OCI-LY7 (cell line): ENCODE measurements around the gene SBF1. TPM values are rescaled to one million over a fixed set of nuclear protein-coding genes. Genes with fewer than 3 reads are reported as not detected.

Source experiments
- BruUV-seq: library from RNA; stranded (reverse); fragments of 400-500 nt; replicated peaks from 2 replicates; lab custom pipeline; 2021; lab: Mats Ljungman, UMichigan
- CTCF ChIA-PET: fragments of 300-600 bp; sonication (Branson Sonifier 250); formaldehyde crosslinking; loops from one replicate; lab custom pipeline; 2022; ENCODE audit warnings: antibody characterized with exemption; ENCODE audit not compliant: unreplicated experiment; lab: Charles Lee
- POLR2A ChIA-PET: fragments of 300-600 bp; sonication (Branson Sonifier 250); formaldehyde crosslinking; loops from one replicate; lab custom pipeline; 2022; ENCODE audit warnings: antibody characterized with exemption; lab: Charles Lee
- DNase-seq: peaks from one replicate; pipeline ENCODE4 v3.0.0-alpha.2; 2015; ENCODE audit warnings: low spot score
- H2AFZ ChIP-seq: fragments of 200-600 bp; sonication (generic), shearing (Covaris generic); 2 replicates; pipeline ENCODE4 v1.6.1; 2014; ENCODE audit warnings: mild to moderate bottlenecking, antibody characterized with exemption, low read length, moderate library complexity
- H3K27ac ChIP-seq: fragments of 200-600 bp; sonication (generic); 2 replicates; pipeline ENCODE4 v1.5.1; 2014; ENCODE audit warnings: mixed run types, low read depth, mild to moderate bottlenecking, moderate library complexity, low read length, inconsistent platforms; ENCODE audit not compliant: poor library complexity, severe bottlenecking
- H3K36me3 ChIP-seq: fragments of 200-600 bp; sonication (generic); 2 replicates; pipeline ENCODE4 v1.6.1; 2014; ENCODE audit warnings: mild to moderate bottlenecking, antibody characterized with exemption, low read length, moderate library complexity, mixed read lengths; ENCODE audit not compliant: insufficient read depth
- H3K4me1 ChIP-seq: fragments of 200-600 bp; sonication (generic); 2 replicates; pipeline ENCODE4 v1.5.1; 2014; ENCODE audit warnings: mild to moderate bottlenecking, low read length; ENCODE audit not compliant: insufficient read depth, poor library complexity, severe bottlenecking
- H3K4me2 ChIP-seq: fragments of 200-600 bp; sonication (generic); 2 replicates; pipeline ENCODE4 v1.6.1; 2014; ENCODE audit warnings: mild to moderate bottlenecking, low read length
- H3K4me3 ChIP-seq: fragments of 200-600 bp; sonication (generic); 2 replicates; pipeline ENCODE4 v1.5.1; 2014; ENCODE audit warnings: mild to moderate bottlenecking, low read depth, low read length; ENCODE audit not compliant: poor library complexity, severe bottlenecking
- H3K79me2 ChIP-seq: fragments of 200-600 bp; sonication (generic); 2 replicates; pipeline ENCODE4 v1.6.1; 2016; ENCODE audit warnings: low read depth, mild to moderate bottlenecking, low read length, moderate library complexity, mixed read lengths; ENCODE audit not compliant: insufficient read depth
- H3K9me2 ChIP-seq: fragments of 200-600 bp; sonication (generic); 2 replicates; pipeline ENCODE4 v1.6.1; 2016; ENCODE audit warnings: mild to moderate bottlenecking, low read length, mixed read lengths; ENCODE audit not compliant: insufficient read depth
- H3K9me3 ChIP-seq: fragments of 200-600 bp; sonication (generic); 2 replicates; pipeline ENCODE4 v1.6.1; 2014; ENCODE audit warnings: mild to moderate bottlenecking, mixed run types, low read length, mixed read lengths
- H4K20me1 ChIP-seq: fragments of 200-600 bp; sonication (generic); 2 replicates; pipeline ENCODE4 v1.6.1; 2014; ENCODE audit warnings: mild to moderate bottlenecking, antibody characterized with exemption, low read length, moderate library complexity, mixed read lengths; ENCODE audit not compliant: insufficient read depth
- EZH2phosphoT487 ChIP-seq: fragments of 200-600 bp; sonication (generic); IDR thresholded peaks from 2 replicates; pipeline ENCODE4 v1.6.1; 2018; ENCODE audit warnings: low read depth, borderline replicate concordance, mild to moderate bottlenecking, mixed run types, antibody characterized with exemption, low read length, moderate library complexity, mixed read lengths
- intact Hi-C: fragments of 100-400 bp; cut with micrococcal nuclease; formaldehyde crosslinking; loops from one replicate; pipeline ENCODE4 v1.10.0; 2022; ENCODE audit not compliant: unreplicated experiment
- total RNA-seq, 2 experiments: library from RNA; depleted of rRNA in 1 of 2; stranded (reverse); fragments of >200 nt in 1 of 2; shearing (Covaris generic) in 1 of 2; gene quantifications; 2 replicates each; pipeline ENCODE4 v1.2.3, GENCODE V29; 2014 to 2022
- TF ChIP-seq, protein P1 (sequence below): fragments of 200-600 bp; sonication (generic); conservative IDR thresholded peaks from 2 replicates; pipeline ENCODE4 v1.5.1; 2014; ENCODE audit warnings: mild to moderate bottlenecking, antibody characterized with exemption, low read length, moderate library complexity, mixed read lengths

Gene SBF1
- total RNA-seq, 2 experiments from 2014 or later, result 177 to 181 TPM

DNA sequence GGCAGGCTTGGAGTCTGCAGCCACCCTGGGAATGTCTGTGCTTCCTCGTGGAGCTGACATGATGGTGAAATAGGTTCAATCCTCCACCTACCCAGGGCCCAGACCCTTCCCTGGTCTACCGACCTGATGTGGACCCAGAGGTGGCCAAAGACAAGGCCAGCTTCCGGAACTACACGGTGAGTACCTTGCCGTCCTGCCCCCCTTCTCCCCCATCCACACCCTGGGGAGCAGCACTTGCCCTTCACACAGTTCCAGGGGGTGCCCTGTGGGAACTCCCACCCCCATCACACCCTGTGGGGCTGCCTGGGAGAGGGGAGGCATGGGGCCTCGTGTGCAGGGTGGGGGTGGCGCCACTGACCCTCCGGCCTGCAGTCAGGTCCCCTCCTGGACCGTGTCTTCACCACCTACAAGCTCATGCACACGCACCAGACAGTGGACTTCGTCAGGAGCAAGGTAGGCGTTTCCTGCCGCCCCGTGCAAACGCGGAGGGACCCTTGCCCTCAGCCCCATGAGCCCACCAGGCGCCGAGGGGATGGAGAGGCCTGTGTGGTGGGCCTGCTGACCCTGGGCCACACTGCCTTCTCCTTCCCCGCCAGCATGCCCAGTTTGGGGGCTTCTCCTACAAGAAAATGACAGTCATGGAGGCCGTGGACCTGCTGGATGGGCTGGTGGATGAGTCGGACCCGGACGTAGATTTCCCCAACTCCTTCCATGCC, 12.6 kb upstream of the SBF1 start:
- Histone ChIP-seq H3K4me1 (peaks cover 18% of the 10 kb centered on the region), H4K20me1 (no peaks in the 10 kb centered on the region), H3K9me2 (no peaks in the 10 kb centered on the region), H3K9me3 (no peaks in the 10 kb centered on the region), H3K36me3 (no peaks in the 10 kb centered on the region), H3K79me2 (no peaks in the 10 kb centered on the region), H2AFZ (no peak overlapping the region), H3K4me3 (no peak overlapping the region), H3K4me2 (no peak overlapping the region; the same call in 1 of the 2 replicates), H3K27ac (no peak overlapping the region)
- CTCF ChIA-PET, result no interaction called here
- intact Hi-C loops, result no loop called here
- TF ChIP-seq, protein P1, sequence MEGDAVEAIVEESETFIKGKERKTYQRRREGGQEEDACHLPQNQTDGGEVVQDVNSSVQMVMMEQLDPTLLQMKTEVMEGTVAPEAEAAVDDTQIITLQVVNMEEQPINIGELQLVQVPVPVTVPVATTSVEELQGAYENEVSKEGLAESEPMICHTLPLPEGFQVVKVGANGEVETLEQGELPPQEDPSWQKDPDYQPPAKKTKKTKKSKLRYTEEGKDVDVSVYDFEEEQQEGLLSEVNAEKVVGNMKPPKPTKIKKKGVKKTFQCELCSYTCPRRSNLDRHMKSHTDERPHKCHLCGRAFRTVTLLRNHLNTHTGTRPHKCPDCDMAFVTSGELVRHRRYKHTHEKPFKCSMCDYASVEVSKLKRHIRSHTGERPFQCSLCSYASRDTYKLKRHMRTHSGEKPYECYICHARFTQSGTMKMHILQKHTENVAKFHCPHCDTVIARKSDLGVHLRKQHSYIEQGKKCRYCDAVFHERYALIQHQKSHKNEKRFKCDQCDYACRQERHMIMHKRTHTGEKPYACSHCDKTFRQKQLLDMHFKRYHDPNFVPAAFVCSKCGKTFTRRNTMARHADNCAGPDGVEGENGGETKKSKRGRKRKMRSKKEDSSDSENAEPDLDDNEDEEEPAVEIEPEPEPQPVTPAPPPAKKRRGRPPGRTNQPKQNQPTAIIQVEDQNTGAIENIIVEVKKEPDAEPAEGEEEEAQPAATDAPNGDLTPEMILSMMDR, result no peak
- TF ChIP-seq EZH2phosphoT487, result no peak
- DNase-seq, result no peak
- BruUV-seq, result no TSS peak
- POLR2A ChIA-PET, result no interaction called here

DNA sequence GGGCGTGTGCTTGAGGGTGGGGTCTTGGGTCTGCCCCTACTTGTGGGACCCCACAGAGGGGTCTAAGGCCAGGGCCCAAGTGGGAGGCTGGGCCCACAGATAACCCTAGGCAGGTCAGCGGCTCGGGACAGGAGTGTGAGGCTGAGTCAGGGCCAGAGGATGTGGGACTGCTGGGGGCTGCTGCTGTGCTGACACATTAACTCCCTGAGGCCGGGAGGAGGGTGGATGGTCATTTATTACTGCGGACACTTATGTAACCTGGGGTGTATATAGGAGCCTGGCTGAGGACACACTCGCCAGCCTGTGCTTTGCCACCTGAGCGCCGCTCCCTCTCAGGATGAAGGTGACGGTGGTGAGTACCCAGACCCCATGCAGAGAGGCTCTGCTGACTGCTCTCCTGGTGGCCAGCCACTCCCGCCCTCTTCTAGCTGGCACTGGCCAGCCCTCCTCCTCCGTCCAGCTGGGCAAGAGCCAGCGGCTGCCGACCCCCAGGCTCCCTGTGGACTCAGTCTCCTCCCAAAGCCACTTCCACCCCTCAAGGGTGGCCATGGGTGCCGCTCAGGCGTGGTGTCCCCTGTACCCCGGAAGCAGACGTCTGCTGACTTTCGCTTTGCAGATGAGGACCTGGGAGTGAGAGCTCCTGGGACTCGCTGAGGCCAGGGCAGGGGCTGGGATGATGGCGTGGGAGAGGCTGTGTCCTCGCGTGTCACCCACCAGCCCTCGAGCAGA, 11.9 kb upstream of the SBF1 start, which contains the start of gene MIOX:
Gene MIOX (plus strand): TSS at position 299 of the 729 bp plus-strand sequence. CDS start 39 bp downstream, at position 338.
- Histone ChIP-seq H3K4me3 (no peak within 1 kb of the TSS), H4K20me1 (no peaks in the 10 kb centered on the region), H3K79me2 (no peaks in the 10 kb centered on the region), H3K4me1 (peaks cover 18% of the 10 kb centered on the region), H3K9me2 (no peaks in the 10 kb centered on the region), H3K27ac (no peak within 1 kb of the TSS), H3K4me2 (no peak within 1 kb of the TSS; the same call in 1 of the 2 replicates), H3K36me3 (no peaks in the 10 kb centered on the region), H2AFZ (no peak within 1 kb of the TSS), H3K9me3 (no peaks in the 10 kb centered on the region)
- DNase-seq, result no peak
- intact Hi-C loops, result no loop called here
- CTCF ChIA-PET, result no interaction called here
- POLR2A ChIA-PET, result no interaction called here
- BruUV-seq, result no TSS peak
- TF ChIP-seq, protein P1, result no peak
- no peak for TF ChIP-seq EZH2phosphoT487
